ENCODE data around the gene LEFTY1.

LEFTY1 gene

GRCh38 chr1:225873281-225873850, 15.6 kb downstream of the LEFTY1 start:
- no peak for DNase-seq (ENCODE audit: low read depth, low spot score)

DNA sequence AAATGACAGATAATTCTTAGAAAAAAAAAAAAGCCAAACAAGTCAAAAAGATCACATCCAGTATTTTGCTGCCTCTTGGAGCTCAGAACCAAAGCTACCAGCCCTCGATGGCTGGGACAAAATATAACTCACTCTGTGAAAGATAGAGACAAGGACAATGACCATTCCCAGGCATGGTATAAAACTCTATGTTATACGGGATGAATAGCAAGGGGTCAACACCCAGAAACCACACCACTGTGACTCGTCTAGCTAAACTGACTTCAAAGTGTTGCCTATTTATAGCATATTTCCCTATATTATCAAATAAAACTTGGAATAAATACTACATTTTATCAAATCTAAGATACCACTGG, 16.9 kb downstream of the LEFTY1 start:
- DNase-seq (ENCODE audit: low read depth, low spot score), result no peak

DNA sequence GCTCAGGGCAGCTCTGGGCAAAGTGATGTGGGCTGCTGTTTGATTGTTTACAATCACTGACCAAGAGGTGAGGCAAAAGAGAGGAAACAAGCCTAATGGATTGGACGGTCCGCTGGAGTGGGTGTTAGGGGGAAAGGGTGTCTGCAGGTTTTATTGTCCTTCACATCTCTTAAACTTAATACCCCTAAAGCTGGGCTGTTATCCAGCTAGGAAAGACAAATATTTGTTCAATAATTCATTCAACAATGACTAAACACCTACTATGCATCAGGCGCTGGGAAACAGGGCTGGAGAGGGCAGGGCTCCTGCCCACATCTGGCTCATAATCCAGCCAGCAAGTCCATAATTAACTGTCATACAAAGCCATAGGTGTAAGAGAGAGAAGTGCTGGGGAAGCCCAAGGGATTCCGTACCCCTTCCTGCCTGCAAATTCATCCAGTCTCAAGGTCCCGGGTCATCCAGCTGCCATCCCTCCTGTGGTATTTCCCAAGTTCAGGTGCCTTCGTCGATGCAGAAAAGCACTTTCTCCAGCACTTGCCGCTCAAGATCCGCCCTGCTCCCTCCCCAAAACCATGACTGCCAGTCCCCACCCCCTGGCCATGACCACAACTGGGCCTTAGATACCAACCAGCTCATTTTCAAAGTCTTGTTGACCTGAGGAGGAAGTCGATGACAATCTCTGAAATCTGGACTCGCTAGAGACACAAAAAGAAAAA, 17.4 kb downstream of the LEFTY1 start:
- no peak for DNase-seq (ENCODE audit: low read depth, low spot score)

- no peak for DNase-seq (ENCODE audit: low read depth, low spot score)
Measured at GRCh38 chr1:225870911-225871310, 18.0 kb downstream of the LEFTY1 start.

DNA sequence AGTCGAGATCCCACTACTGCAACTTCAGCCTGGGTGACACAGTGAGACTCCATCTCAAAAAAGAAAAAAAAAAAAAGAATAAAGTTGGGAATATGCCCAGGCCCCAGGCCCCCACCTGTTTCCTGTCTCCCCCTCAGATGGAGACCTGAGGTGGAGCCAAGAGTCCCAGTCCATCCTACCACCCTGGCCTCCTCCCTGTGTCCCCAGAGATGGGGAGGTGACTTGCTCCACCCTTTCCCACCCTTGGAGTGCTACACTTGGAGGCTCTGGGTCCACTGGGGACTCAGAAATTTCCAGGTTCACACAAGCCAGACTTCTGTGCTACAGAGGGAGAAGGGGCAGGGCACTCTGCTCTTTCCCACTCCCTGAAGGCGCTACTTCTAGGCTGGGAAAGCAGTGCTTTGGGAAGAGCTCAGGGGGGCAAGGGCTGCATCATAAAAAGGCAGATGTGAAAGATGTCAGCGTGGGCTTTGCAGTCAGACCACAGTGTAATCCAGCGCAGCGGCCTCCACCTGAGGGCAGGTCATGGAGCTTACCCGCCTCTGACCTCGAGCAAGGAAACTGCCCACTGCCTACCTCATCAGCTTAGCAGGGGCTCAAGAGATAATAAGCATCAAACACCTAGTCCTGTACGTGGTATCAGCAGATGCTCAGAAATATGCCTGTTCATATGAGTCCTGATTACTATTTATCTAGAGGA, 20.2 kb downstream of the LEFTY1 start:
- no peak for DNase-seq (ENCODE audit: low read depth, low spot score)

- DNase-seq (ENCODE audit: low read depth, low spot score), result no peak
Measured at GRCh38 chr1:225866981-225867380, 22.0 kb downstream of the LEFTY1 start.

GRCh38 chr1:225866061-225866837, 22.7 kb downstream of the LEFTY1 start:
- peak; percentile 49 for DNase-seq (ENCODE audit: low read depth, low spot score)

DNA sequence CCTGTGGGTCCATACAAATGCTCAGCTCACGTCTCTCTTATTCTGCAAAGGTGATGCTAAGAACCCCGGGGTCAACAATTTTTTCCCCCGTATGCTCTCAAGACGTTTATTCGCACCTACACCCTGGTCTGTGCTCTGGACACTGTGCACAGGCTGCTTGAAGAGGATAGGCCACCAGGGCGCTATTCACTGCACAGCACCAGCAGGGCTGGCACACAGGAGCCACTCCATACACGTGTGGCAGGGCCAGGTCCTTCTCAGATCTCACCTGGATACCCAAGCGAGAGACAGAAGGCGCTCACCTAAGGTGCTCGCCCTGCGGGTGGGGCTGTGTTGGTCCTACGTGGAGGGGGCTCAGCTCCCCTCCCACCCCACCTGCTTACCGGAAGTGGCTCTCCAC, 23.4 kb downstream of the LEFTY1 start:
- DNase-seq (ENCODE audit: low read depth, low spot score), result no peak

DNA sequence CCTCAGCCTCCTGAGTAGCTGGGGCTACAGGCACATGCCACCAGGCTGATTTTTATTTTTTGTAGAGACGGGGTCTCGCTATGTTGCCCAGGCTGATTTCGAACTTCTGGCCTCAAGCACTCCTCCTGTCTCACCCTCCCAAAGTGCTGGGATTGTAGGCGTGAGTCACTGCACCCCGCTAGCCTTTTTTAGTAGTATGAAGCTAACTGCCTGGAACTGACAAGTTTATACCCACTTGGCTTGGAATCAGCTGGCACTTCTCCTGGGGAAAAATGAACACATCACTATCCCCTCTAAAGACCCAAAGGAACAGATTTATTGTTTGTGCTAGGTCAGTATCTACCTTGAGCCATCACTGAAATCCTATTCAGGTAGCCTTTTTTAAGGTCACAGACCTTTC, 25.8 kb downstream of the LEFTY1 start:
- no peak for DNase-seq (ENCODE audit: low read depth, low spot score)

GRCh38 chr1:225862581-225862950, 26.4 kb downstream of the LEFTY1 start:
- DNase-seq (ENCODE audit: low read depth, low spot score), result no peak

DNA sequence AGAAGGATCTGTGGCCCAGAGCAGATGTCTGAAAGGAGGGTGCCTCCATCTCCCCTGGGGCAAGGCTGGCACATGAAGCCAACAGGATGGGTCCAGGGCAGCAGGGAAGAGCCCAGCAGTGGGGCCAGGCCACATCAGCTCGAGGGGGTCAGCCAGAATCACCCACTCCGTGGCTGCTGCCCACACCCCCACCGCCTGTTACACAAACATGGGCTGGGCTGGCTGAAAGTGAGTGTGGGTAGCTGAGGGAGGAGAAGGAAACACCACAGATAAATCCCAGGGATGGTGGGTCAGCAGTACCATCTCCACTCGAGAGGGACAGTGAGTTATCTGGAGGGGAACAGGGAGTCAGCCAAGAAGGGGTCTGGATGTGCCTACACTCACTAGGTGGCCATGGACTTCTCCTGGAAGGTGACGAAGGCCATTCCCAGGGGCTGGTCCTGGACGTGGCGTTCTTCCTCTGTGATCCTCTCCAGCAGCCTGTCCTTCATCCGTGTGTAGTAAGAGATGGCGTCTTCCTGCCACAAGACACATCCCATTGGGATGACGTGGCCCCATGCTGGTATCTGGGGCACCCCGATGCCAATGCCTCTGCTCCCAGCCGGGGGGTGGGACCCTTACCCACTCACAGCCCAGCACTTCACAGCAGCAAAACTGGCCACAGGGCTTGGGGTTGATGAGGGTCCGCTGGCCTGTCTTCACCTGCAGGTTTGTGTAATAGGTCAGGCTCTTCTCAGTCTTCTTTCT, 26.9 kb downstream of the LEFTY1 start:
- no peak for DNase-seq (ENCODE audit: low read depth, low spot score)

DNA sequence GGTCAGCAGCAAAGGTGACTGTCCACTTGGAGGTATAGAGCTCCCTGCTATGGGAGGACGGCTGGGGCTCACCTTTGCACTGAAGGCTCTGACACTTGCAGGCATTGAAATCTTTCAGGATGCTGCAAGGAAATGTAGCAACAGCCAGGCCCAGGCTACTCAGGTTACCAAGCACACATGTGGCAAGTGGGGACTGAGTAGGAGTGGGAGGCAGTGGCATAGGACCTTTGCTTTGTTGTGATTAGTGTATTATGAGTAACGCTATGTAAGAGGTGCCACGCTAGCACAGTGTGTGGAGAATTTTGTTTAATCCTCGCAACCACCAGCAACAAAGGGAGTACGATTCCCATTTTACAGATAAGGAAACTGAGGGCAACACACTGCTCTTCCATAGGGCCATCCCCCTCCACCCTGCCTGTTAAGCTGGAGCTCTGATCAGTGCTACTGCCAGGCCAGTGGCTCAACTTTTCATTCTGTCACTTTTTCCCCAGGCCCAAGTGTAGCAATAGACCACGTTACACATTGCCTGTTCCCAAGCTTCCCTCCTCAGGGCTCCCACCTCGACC, 28.0 kb downstream of the LEFTY1 start:
- DNase-seq (ENCODE audit: low read depth, low spot score), result no peak

GRCh38 chr1:225860107-225860506, 28.8 kb downstream of the LEFTY1 start:
- DNase-seq (ENCODE audit: low read depth, low spot score), result no peak

- no peak for DNase-seq (ENCODE audit: low read depth, low spot score)
Measured at GRCh38 chr1:225859151-225859550, 29.8 kb downstream of the LEFTY1 start.

DNA sequence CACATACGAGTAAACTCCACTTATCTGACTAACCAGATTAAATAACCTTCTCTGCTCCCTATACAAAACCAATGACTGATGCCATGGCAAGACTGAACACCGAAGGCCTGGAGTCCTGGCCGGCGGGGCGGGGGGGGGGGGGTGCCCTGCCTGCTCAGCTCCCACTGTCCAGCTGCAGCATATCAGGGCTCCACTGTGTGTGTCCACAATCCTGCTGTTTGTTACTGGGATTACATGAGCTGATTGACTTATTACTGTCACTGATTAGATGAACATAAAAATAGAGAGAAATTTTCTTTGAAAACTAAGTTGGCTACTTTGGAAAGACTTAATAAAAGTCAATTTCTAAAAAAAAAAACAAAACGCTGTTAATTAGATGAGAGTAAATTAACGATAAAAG, 31.7 kb downstream of the LEFTY1 start:
- DNase-seq (ENCODE audit: low read depth, low spot score), result no peak

- DNase-seq (ENCODE audit: low read depth, low spot score), result no peak
Measured at GRCh38 chr1:225855503-225856300, 33.2 kb downstream of the LEFTY1 start.

DNA sequence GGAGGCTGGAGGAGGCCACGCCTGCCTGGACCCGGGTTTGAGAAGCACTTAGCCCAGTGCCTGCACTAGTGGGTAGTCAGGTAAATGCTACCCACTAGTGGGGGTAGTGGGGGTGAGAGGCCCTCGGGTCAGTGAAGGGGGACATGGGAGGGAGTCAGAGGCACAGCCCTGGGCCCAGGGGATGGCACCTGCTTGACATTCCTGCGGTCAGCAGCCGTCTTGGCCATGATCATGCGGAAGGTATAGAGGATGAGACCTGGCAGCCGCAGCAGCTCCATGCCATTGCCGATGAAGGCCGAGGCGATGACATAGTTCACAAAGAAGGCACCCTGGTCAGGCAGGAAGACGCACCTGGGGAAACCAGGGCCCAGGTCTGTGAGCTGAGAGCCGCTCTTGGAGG, 35.5 kb downstream of the LEFTY1 start:
- no peak for DNase-seq (ENCODE audit: low read depth, low spot score)

- no peak for DNase-seq (ENCODE audit: low read depth, low spot score)
Measured at GRCh38 chr1:225852413-225853124, 36.4 kb downstream of the LEFTY1 start.

DNA sequence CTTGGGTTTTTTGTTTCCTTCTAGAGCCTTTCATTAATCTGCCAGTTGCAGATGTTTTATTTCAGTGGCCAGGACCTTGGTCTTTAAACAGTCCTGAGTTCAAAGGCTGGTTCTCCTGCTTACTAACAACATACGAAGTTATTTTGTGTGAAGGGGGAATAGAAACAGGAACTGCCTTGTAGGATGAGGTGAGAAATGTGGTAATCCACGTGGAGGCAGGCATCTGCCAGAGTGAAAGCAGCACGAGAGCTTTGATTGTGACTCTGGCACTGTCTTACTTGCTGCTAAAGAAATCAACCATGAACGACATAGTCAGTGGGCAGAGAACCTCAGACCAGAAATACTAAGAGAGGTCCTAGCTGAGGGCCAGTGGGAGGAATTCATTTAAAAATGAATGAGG, 37.1 kb downstream of the LEFTY1 start:
- no peak for DNase-seq (ENCODE audit: low read depth, low spot score)

GRCh38 chr1:225850370-225850769, 38.6 kb downstream of the LEFTY1 start:
- no peak for DNase-seq (ENCODE audit: low read depth, low spot score)

Data from smooth muscle cell of the brain vasculature (primary cell).